Urinary bladder (tissue), 4 donors: ENCODE data around the gene CSTF2. TPM values are rescaled to one million over a fixed set of nuclear protein-coding genes. Genes with fewer than 3 reads are reported as not detected.
"Not testable (repeated sequence)": the region's sequence is repeated elsewhere in the genome, so short reads cannot be mapped to it uniquely, and the experiment has no call there.

Experiments used
- DNase-seq: peaks from one replicate; pipeline ENCODE4 v3.0.0-alpha.2; 2015; ENCODE audit errors: extremely low spot score
- H3K27ac ChIP-seq: one replicate; pipeline ENCODE4 v1.5.1; 2013; ENCODE audit warnings: low read depth, mild to moderate bottlenecking, moderate library complexity
- H3K36me3 ChIP-seq: one replicate; pipeline ENCODE4 v1.6.1; 2013; ENCODE audit warnings: mild to moderate bottlenecking, moderate library complexity; ENCODE audit not compliant: insufficient read depth
- H3K4me1 ChIP-seq: one replicate; pipeline ENCODE4 v1.6.1; 2013; ENCODE audit warnings: mild to moderate bottlenecking, moderate library complexity; ENCODE audit not compliant: insufficient read depth
- H3K4me3 ChIP-seq: one replicate; pipeline ENCODE4 v1.5.1; 2013; ENCODE audit warnings: low read depth, low read length
- WGBS: extraction: QIAGEN DNeasy Blood & Tissue Kit; methylation state at CpG from one replicate; pipeline ENCODE4 v1.1.7; 2013; 5-methylcytosine and 5-hydroxymethylcytosine counted together
- polyA plus RNA-seq: library from polyadenylated mRNA; stranded (reverse); fragments of 200-250 nt; gene quantifications from one replicate; pipeline ENCODE4 v1.2.3, GENCODE V29; 2013
- total RNA-seq: library from RNA; depleted of rRNA; stranded (reverse); fragments of >200 nt; gene quantifications from one replicate; pipeline ENCODE4 v1.2.3, GENCODE V29; 2014
- donor health status: healthy with polysubstance abuse.
- donor health status: healthy.

CSTF2 gene
- 10.4 TPM for total RNA-seq
- 8.6 TPM for polyA plus RNA-seq

DNA sequence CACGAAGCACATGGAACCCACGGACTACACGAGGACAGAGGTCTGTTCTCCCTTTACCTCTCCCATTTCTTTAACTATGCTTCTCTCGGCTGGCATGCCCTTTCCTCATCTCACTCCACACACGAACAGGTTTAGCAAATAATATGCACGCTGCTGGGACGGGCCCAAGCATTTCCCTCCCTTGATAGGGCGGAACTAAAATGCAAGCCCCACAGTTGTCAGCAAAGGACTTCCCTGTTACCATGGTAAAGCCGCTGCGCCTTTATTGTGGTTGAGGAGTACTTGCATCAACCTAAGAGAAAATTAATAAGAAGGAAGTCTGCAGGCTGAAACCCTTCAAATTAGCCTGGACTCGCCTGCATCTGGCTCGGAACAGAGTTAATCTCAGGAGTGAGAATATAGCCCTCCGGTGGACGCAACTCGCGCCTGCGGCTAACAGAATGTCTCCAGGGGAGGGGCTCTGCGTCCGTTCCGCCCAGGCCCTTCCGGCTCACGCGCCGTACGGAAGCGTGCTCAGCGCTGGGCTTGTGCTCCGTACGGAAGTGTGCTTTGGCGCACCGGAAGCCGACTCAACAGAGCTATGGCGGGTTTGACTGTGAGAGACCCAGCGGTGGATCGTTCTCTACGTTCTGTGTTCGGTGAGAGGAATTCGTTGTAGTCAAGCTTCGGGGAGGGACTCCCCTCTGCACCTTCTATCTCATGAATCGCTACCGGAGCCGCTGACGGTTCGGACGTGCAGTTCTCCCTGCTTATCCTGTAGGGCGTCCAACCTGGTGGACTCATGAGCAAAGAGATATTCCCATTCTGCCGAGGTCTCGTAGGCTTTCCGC, at the start of gene CSTF2:
CSTF2 (plus strand) TSS at position 555 of the 830 bp plus-strand sequence; CDS start at position 581, 26 bp downstream.
- Histone ChIP-seq H3K27ac (no peak within 1 kb of the TSS), H3K4me3 (peak within 1 kb of the TSS; percentile 48), H3K36me3 (peaks cover 3% of the 10 kb centered on the region), H3K4me1 (no peaks in the 10 kb centered on the region)
- WGBS, result under 1% methylated on average over 49 of the region's 49 CpGs
- DNase-seq, result peak; percentile 58

DNA sequence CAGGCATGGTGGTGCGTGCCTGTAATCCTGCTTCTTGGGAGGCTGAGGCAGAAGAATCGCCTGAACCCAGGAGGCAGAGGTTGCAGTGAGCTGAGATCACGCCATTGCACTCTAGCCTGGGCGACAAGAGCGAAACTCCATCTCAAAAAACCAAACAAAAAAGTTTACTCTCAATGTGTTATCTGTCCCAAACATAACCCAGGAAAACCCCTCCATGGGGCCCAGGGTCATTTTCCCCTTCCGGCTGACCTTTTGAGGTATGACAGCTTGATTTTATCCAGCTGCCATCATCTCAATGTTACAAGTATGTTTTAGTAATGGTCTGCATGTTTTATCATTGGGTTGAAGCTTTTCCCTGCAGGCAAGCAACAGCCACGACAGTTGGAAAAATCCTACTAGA, 23.8 kb upstream of the CSTF2 start:
- 81% methylated on average over 7 of the region's 7 CpGs for WGBS
- not testable (repeated sequence) for H3K27ac ChIP-seq, DNase-seq, H3K4me3 ChIP-seq, H3K36me3 ChIP-seq, H3K4me1 ChIP-seq

DNA sequence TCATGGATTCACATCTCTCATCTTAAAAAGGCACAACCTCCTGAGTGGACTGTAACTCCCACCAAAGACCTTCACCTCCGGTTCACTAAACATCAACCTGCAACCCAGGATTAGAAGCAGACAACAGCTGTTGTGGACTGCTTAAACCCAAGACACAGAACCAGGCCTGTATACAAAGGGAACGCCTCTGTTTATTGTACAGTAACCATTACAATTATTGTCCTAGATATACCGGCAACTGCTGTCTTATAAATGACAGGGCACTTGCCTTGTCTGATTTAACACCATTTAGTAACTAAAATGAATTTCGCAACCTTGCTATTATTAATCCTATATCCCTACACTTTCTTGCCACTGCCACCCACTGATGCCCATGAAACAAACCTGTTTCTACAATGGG, 22.8 kb upstream of the CSTF2 start:
- H3K27ac ChIP-seq, result no peak overlapping the region
- H3K4me1 ChIP-seq, result no peaks in the 10 kb centered on the region
- no peak overlapping the region for H3K4me3 ChIP-seq
- H3K36me3 ChIP-seq, result no peaks in the 10 kb centered on the region
- no peak for DNase-seq
- 88% methylated on average over 4 of the region's 4 CpGs for WGBS

DNA sequence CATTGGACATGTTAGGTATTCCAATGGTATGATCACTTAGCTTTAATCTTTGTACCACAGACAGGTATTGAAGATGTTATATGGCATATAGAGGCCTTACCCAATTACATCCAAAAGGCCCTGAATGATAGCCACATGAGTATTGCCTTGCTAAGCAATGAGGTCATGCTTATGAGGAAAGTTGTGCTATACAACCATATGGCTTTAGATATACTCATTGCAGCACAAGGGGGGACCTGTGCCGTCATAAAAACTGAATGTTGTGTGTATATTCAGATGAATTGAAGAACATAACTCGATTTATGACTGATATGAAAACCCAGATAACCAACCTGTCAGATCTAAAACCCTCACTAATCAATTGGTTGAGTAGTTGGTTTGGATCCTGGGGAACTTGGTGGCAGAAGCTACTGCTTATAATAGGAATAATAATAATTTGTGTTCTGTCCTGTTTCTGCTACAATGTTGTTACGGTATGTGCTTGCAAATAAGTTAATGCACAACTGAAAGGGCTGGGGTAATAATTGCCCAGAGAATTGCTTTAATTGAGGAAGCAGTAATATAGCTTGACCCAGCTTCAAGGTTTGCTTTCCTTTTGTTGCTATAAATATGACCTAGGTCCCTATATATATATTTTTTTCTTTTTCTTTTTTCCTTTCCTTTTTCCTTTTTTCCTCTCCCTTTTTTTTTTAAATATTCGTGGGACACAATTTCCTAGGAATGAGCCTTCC, 21.5 kb upstream of the CSTF2 start:
- no peak for DNase-seq
- Histone ChIP-seq H3K4me3 (no peak overlapping the region), H3K4me1 (no peaks in the 10 kb centered on the region), H3K36me3 (no peaks in the 10 kb centered on the region), H3K27ac (no peak overlapping the region)
- WGBS, result 57% methylated on average over 4 of the region's 4 CpGs

DNA sequence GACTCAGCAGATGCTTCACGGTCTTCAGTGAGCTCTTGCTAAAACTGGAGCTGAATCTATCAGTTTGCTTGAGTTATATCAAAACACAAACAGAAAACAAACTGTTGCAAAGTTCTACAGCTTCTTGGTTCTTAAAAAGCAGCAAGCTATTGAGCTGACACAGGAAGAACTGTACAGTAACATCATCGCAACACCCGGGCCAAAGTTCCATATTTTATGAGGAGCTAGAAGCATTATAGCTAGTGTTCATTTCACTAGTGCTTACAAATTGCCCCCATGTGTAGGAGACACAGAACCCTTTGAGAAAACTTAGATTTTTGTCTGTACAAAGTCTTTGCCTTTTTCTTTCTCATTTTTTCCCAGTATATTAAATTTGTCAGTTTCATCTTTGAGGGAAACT, 17.3 kb upstream of the CSTF2 start:
- no peak for DNase-seq
- 63% methylated on average over 3 of the region's 3 CpGs for WGBS
- Histone ChIP-seq H3K4me1 (no peaks in the 10 kb centered on the region), H3K36me3 (no peaks in the 10 kb centered on the region), H3K27ac (no peak overlapping the region), H3K4me3 (no peak overlapping the region)

- H3K36me3 ChIP-seq, result no peaks in the 10 kb centered on the region
- 62% methylated on average over 1 of the region's 1 CpG for WGBS
- H3K4me3 ChIP-seq, result no peak overlapping the region
- no peaks in the 10 kb centered on the region for H3K4me1 ChIP-seq
- no peak for DNase-seq
- H3K27ac ChIP-seq, result no peak overlapping the region
These were observed 15.4 kb upstream of the CSTF2 start for GRCh38 chrX:100804780-100805179.

- not testable (repeated sequence) for DNase-seq, H3K36me3 ChIP-seq, H3K4me1 ChIP-seq, H3K4me3 ChIP-seq, H3K27ac ChIP-seq
- 89% methylated on average over 7 of the region's 7 CpGs for WGBS
These were observed 11.9 kb upstream of the CSTF2 start for GRCh38 chrX:100808265-100808664.

GRCh38 chrX:100812216-100813158, 7.7 kb upstream of the CSTF2 start:
- no peaks in the 10 kb centered on the region for H3K4me1 ChIP-seq
- H3K4me3 ChIP-seq, result no peak overlapping the region
- WGBS, result 44% methylated on average over 12 of the region's 12 CpGs
- H3K36me3 ChIP-seq, result no peaks in the 10 kb centered on the region
- no peak overlapping the region for H3K27ac ChIP-seq
- DNase-seq, result no peak

DNA sequence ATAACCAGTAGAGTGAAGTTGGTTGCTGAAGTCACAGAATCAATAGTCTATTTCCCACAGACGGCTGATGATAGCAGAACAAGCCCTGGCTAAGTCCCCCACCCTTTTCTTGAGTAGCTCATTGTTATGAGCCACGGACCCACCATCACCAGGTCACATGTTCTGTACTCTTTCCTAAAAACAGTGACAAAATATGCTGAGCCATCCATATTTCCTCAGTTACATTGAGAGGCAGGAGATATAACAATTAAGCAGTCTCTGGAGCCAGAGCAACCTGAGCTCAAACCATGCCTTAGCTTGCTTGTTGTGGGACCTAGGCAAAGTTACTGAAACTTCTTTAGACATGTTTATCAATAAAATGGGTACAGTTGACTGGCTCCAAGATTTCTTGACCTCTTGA, 2.9 kb upstream of the CSTF2 start:
- WGBS, result 69% methylated on average over 2 of the region's 2 CpGs
- no peak overlapping the region for H3K4me3 ChIP-seq
- H3K27ac ChIP-seq, result no peak overlapping the region
- H3K4me1 ChIP-seq, result no peaks in the 10 kb centered on the region
- no peaks in the 10 kb centered on the region for H3K36me3 ChIP-seq
- DNase-seq, result no peak

GRCh38 chrX:100819534-100819836, 706 bp upstream of the CSTF2 start:
- no peaks in the 10 kb centered on the region for H3K4me1 ChIP-seq
- 6% methylated on average over 15 of the region's 15 CpGs for WGBS
- DNase-seq, result no peak
- peaks cover 3% of the 10 kb centered on the region for H3K36me3 ChIP-seq
- peak overlapping the region; percentile 48 for H3K4me3 ChIP-seq
- no peak overlapping the region for H3K27ac ChIP-seq

GRCh38 chrX:100829730-100830129, 9.5 kb downstream of the CSTF2 start:
- Histone ChIP-seq H3K36me3 (peaks cover 6% of the 10 kb centered on the region), H3K27ac (no peak overlapping the region), H3K4me3 (no peak overlapping the region), H3K4me1 (no peaks in the 10 kb centered on the region)
- no peak for DNase-seq
- WGBS, result 78% methylated on average over 2 of the region's 2 CpGs

GRCh38 chrX:100830143-100830542, 10.0 kb downstream of the CSTF2 start:
- 88% methylated on average over 5 of the region's 5 CpGs for WGBS
- H3K4me3 ChIP-seq, result no peak overlapping the region
- no peaks in the 10 kb centered on the region for H3K4me1 ChIP-seq
- peaks cover 6% of the 10 kb centered on the region for H3K36me3 ChIP-seq
- H3K27ac ChIP-seq, result no peak overlapping the region
- no peak for DNase-seq

GRCh38 chrX:100830547-100830946, 10.4 kb downstream of the CSTF2 start:
- H3K36me3 ChIP-seq, result peaks cover 6% of the 10 kb centered on the region
- 93% methylated on average over 9 of the region's 9 CpGs for WGBS
- DNase-seq, result no peak

More at GRCh38 chrX:100830547-100830946, 10.4 kb downstream of the CSTF2 start:
- no peak overlapping the region for H3K27ac ChIP-seq
- H3K4me1 ChIP-seq, result no peaks in the 10 kb centered on the region
- no peak overlapping the region for H3K4me3 ChIP-seq
